Tibial nerve (tissue), 3 donors: Measurements from ENCODE around the gene AOC2.

Experiments used
- POLR2A ChIP-seq, 2 donors: fragments of 450-650 bp; IDR thresholded peaks; one replicate each; pipeline ENCODE4 v1.6.1; 2017; ENCODE audit warnings: antibody characterized with exemption in 2 of 2, mild to moderate bottlenecking in 2 of 2, moderate library complexity in 2 of 2
- TF ChIP-seq, protein P1 (sequence below), 5 experiments: fragments of 200-600 bp in 3 of 5; fragments of 450-650 bp in 2 of 5; sonication (generic) in 3 of 5; IDR thresholded peaks; one replicate each; pipeline ENCODE4 v1.5.1; 2016 to 2019; ENCODE audit warnings: antibody characterized with exemption in 5 of 5, mild to moderate bottlenecking in 3 of 5, moderate library complexity in 2 of 5

GRCh38 chr17:42804918-42805367, 39.4 kb upstream of the AOC2 start:
- no peak for TF ChIP-seq POLR2A (IDR thresholded peaks at IDR 0.05)
- TF ChIP-seq, protein P1, sequence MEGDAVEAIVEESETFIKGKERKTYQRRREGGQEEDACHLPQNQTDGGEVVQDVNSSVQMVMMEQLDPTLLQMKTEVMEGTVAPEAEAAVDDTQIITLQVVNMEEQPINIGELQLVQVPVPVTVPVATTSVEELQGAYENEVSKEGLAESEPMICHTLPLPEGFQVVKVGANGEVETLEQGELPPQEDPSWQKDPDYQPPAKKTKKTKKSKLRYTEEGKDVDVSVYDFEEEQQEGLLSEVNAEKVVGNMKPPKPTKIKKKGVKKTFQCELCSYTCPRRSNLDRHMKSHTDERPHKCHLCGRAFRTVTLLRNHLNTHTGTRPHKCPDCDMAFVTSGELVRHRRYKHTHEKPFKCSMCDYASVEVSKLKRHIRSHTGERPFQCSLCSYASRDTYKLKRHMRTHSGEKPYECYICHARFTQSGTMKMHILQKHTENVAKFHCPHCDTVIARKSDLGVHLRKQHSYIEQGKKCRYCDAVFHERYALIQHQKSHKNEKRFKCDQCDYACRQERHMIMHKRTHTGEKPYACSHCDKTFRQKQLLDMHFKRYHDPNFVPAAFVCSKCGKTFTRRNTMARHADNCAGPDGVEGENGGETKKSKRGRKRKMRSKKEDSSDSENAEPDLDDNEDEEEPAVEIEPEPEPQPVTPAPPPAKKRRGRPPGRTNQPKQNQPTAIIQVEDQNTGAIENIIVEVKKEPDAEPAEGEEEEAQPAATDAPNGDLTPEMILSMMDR (IDR thresholded peaks at IDR 0.05) = no peak
